NCI-H2196 treated with DMSO at 0.1 percent for 48 hours (cell line): ENCODE data around the gene ADGRE2.

Source experiments
- DNase-seq: peaks from one replicate; lab custom pipeline; 2025; ENCODE audit not compliant: unreplicated experiment; lab: John Stamatoyannopoulos, UW

Gene ADGRE2

GRCh38 chr19:14748601-14749000, 29.8 kb downstream of the ADGRE2 start:
- DNase-seq = no peak

GRCh38 chr19:14746886-14747285, 31.5 kb downstream of the ADGRE2 start:
- DNase-seq = no peak

GRCh38 chr19:14735915-14736314, 42.4 kb downstream of the ADGRE2 start:
- no peak for DNase-seq

DNA sequence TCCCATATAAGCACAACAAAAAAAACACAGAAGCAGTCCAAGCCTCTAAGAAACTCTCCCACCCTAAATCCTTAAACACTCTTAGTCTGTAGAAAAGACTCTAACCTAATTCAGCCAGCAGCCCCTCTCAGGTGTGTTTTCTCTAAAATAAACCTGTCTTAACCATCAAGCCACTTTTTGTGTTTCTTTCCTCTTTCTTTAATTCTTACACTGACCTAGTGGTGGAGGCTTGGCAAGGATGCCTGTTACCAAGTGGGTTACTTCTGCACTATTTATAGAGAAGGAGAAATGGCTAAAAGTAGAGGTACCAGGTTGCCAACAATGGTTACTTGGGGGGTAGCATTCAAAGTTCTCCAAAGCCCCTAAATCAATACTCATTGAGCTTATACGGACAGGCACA, 44.8 kb downstream of the ADGRE2 start:
- no peak for DNase-seq

GRCh38 chr19:14732510-14732909, 45.9 kb downstream of the ADGRE2 start:
- DNase-seq = no peak

DNA sequence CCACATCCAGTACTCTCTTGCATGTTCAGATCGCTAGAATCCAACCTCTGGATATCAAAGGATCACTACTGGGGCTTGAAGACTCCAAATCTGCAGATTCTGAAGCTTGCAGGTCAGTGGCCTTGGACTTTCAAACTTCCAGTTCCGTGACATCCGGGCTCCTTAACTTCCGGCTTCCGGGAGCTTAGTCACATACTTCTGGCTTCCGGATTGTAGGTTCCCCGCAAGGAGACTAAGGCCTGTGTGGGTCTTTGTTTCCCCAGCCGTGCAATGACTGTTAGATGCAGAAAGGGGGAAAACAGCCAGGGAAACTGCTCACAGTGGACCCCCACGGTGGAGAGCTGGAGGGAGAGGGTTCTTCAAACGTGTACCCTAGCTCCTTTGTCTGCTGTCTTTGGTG, 47.2 kb downstream of the ADGRE2 start:
- no peak for DNase-seq

GRCh38 chr19:14728595-14728994, 49.8 kb downstream of the ADGRE2 start:
- DNase-seq = no peak

DNA sequence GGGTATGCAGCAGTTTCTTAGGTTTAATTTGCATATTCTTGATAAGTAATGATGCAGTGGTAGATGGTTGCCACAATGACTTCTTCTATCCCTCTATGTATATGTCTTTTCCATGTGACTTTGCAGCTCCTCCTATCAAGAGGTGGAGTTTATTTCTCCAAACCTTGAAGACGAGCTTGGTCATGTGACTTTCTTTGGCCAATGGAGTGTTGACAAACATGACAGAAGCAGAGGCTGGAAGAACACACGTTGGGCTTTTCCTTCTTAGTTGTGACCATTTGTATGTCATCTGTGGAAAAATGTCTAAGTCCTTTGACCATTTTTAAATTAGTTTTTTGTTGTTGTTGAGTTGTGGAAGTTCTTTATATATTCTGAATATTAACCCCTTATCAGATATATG, 56.2 kb downstream of the ADGRE2 start:
- no peak for DNase-seq

GRCh38 chr19:14719162-14719561, 59.2 kb downstream of the ADGRE2 start:
- DNase-seq = no peak

- DNase-seq = no peak
Observed at GRCh38 chr19:14718522-14719116, 59.7 kb downstream of the ADGRE2 start.

DNA sequence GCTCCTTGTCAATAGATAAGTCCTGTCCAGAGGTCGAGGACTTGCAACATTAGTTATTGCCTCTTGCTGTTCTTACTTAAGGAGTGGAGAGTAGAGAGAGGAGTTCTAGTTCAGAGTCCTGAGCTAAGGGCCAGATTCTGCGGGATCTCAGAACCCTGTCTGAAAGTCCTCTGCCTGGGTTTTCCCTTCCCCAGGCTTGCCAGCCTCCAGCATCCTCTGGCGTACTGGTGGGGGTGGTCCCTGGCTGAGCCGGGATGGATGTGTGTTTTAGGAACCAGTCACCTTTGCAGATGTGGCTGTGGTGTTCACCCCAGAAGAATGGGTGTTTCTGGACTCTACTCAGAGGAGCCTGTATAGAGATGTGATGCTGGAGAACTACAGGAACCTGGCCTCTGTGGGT, 62.5 kb downstream of the ADGRE2 start:
- no peak for DNase-seq

DNA sequence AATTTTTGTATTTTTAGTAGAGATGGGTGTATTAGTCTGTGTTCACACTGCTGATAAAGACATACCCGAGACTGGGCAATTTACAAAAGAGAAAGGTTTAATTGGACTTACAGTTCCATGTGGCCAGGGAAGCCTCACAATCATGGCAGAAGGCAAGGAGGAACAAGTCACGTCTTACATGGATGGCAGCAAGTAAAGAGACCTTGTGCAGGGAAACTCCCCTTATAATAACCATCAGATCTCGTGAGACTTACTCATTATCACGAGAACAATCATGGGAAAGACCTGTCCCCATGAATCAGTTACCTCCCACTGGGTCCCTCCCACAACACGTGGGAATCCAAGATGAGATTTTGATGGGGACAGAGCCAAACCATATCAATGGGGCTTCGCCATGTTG, 73.9 kb downstream of the ADGRE2 start:
- no peak for DNase-seq

GRCh38 chr19:14703833-14704232, 74.5 kb downstream of the ADGRE2 start:
- no peak for DNase-seq

DNA sequence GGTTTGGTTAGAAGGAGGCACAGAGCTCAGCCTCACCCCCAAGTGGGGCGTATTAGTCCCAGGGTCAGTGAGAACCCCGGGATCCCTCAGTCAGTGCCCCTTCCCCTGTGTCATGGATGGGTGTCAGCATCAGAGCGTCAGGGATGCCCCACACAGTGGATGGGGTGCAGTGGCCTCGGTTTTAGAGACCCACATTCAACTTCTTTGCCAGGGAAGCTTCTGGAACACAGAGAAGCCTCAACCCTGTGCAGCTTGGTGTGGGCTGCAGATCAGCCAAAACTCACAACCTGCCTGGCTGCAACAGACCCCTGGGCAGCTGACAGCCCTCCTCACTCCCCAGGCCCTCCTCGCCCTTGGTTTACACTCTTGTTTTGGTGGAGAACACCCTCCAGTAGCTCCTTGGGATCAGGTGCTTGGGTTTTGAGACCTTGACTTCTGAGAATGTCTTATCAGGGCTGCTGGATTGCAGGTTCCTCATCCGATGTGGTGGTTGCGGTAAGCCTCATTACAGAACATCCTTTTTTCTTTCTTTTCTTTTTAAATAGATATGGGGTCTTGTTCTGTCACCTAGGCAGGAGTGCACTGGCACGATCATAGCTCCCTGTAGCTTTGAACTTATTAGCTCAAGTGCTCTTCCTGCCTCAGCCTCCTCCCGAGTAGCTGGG, 77.5 kb downstream of the ADGRE2 start:
- no peak for DNase-seq

DNA sequence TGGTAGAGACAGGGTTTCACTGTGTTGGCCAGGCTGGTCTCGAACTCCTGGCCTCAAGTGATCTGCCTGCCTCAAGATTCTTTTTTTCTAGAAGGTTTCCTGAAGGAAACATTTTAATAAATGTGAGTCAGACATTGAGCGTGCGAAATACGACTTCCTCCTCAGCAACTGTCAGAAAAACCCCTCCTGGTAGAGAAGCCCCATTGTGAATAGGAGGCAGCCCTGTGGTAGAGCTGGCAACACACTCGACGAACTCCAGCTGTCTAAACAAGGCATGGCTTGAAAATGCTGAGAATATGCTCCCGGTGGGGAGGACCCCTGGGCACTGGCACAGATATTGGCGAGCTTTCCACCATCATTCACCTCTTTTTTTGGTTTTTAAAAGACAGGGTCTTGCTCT, 78.7 kb downstream of the ADGRE2 start:
- DNase-seq = no peak

GRCh38 chr19:14695471-14695870, 82.9 kb downstream of the ADGRE2 start:
- no peak for DNase-seq

DNA sequence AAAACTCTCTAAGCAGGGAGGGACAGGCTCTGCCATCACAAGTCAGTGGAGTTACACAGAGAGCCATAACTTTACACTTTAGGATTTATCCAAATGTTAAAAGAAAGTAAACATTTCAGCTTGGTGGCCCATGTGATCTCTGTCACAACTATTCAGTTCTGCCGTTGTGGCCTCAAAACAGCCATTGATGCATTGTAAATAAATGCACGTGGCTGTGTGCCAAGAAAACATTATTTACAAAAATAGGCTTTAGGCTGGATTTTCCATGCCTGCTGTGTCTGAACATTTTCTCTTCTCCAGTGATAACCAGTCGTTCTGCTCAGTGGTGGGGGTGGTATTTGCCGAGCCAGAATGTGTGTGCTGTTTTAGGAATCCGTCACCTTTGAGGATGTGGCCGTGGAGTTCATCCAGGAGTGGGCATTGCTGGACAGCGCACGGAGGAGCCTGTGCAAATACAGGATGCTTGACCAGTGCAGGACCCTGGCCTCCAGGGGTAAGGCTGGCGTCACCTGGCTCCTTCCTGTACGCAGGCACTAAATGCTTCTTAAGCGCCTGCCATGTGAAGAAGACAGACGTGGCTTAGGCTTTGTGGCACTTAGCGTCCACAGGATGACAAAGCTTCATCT, 83.6 kb downstream of the ADGRE2 start:
- no peak for DNase-seq

GRCh38 chr19:14689598-14690503, 88.5 kb downstream of the ADGRE2 start, which contains the start of gene ZNF333:
ZNF333 (plus strand) TSS chr19:14690048; CDS start chr19:14693492, 3,444 bp downstream.
- peak; percentile 89 for DNase-seq

- no peak for DNase-seq
Observed at GRCh38 chr19:14686411-14686810, 91.9 kb downstream of the ADGRE2 start.

- no peak for DNase-seq
Observed at GRCh38 chr19:14683439-14683838, 94.9 kb downstream of the ADGRE2 start.
